Thoracic aorta (tissue), 2 donors: Measurements from ENCODE around the gene DYNC1H1. TPM values are rescaled to one million over a fixed set of nuclear protein-coding genes. Genes with fewer than 3 reads are reported as not detected.
"Not testable (repeated sequence)": the region's sequence is repeated elsewhere in the genome, so short reads cannot be mapped to it uniquely, and the experiment has no call there.

Experiments
- ATAC-seq: fragments of 150-250 bp; one replicate; pipeline ENCODE4 v1.8.0; 2017; ENCODE audit warnings: low read depth; ENCODE audit not compliant: insufficient number of reproducible peaks, low FRiP score
- DNase-seq: peaks from one replicate; pipeline ENCODE4 v3.0.0-alpha.2; 2020; ENCODE audit warnings: low spot score
- H3K27ac ChIP-seq, 2 donors: fragments of 200-600 bp; sonication (generic); 1 replicate in 1 of 2; 2 replicates in 1 of 2; pipeline ENCODE4 v1.5.1; 2016; ENCODE audit warnings: mild to moderate bottlenecking in 2 of 2, moderate library complexity in 2 of 2
- H3K27me3 ChIP-seq: fragments of 200-600 bp; sonication (generic); replicated peaks from 2 replicates; pipeline ENCODE4 v1.6.0; 2016; ENCODE audit warnings: mild to moderate bottlenecking; ENCODE audit not compliant: insufficient read depth
- H3K36me3 ChIP-seq: fragments of 200-600 bp; sonication (generic); one replicate; pipeline ENCODE4 v1.5.1; 2016
- H3K4me1 ChIP-seq, 2 donors: fragments of 200-600 bp; sonication (generic); 1 replicate in 1 of 2; 2 replicates in 1 of 2; pipeline versions ENCODE4 v1.5.1 to v1.6.0; 2016; ENCODE audit warnings: low read depth in 2 of 2, mild to moderate bottlenecking in 1 of 2; ENCODE audit not compliant: control insufficient read depth in 1 of 2
- H3K4me3 ChIP-seq: fragments of 200-600 bp; sonication (generic); 2 replicates; pipeline ENCODE4 v1.5.1; 2016; ENCODE audit warnings: mild to moderate bottlenecking
- H3K9me3 ChIP-seq: fragments of 200-600 bp; sonication (generic); 2 replicates; pipeline ENCODE4 v1.5.1; 2016
- total RNA-seq, 2 donors: library from RNA; depleted of rRNA; stranded (reverse); fragments of >200 nt; gene quantifications; one replicate each; pipeline versions ENCODE4 v1.1.0 to v1.2.3, GENCODE V29; 2016
- TF ChIP-seq, protein P1 (sequence below): fragments of 200-600 bp; sonication (generic); IDR thresholded peaks from one replicate; pipeline ENCODE4 v1.5.1; 2019; ENCODE audit warnings: antibody characterized with exemption

Gene DYNC1H1
- total RNA-seq, 2 donors from 2014 or later: 517 to 555 TPM

DNA sequence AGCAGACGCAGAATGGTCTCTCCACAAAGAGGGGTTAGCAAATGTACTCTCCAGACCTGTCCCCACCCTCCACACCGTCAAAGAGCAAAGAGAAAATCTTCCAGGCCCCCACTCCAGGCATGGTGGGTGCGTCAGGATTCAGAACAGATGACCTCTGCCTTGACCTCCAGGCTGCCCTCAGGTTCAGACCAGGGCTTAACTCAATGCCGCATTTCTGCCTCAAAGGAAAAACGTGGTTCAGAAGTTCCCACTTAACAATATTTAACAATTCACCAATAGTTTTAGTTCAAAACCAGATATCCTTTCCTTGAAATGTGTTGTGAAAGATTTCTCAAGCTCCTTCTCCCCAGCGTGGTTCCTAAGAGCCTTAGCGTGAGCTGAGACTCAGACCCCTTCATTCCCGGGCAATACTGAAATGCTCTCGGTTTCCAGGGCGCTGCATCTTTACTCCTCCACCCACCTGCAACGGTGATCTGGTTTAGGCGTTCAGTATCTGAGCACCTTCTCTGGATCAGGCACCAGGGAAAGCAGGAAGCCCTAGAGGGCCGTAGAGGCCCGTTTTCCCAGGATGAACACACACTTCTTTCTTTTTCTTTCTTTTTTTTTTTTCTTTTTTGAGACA, 99.5 kb downstream of the DYNC1H1 start:
- ATAC-seq (no peak), DNase-seq (no peak)
- Histone ChIP-seq H3K27me3 (no peaks in the 10 kb centered on the region), H3K27ac (peak overlapping the region in 1 of 2 donors; percentile 1), H3K36me3 (no peaks in the 10 kb centered on the region), H3K9me3 (no peaks in the 10 kb centered on the region), H3K4me3 (no peak overlapping the region), H3K4me1 (peaks cover 0 to 4% of the 10 kb centered on the region in 2 donors)
- TF ChIP-seq, protein P1, sequence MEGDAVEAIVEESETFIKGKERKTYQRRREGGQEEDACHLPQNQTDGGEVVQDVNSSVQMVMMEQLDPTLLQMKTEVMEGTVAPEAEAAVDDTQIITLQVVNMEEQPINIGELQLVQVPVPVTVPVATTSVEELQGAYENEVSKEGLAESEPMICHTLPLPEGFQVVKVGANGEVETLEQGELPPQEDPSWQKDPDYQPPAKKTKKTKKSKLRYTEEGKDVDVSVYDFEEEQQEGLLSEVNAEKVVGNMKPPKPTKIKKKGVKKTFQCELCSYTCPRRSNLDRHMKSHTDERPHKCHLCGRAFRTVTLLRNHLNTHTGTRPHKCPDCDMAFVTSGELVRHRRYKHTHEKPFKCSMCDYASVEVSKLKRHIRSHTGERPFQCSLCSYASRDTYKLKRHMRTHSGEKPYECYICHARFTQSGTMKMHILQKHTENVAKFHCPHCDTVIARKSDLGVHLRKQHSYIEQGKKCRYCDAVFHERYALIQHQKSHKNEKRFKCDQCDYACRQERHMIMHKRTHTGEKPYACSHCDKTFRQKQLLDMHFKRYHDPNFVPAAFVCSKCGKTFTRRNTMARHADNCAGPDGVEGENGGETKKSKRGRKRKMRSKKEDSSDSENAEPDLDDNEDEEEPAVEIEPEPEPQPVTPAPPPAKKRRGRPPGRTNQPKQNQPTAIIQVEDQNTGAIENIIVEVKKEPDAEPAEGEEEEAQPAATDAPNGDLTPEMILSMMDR: no peak

DNA sequence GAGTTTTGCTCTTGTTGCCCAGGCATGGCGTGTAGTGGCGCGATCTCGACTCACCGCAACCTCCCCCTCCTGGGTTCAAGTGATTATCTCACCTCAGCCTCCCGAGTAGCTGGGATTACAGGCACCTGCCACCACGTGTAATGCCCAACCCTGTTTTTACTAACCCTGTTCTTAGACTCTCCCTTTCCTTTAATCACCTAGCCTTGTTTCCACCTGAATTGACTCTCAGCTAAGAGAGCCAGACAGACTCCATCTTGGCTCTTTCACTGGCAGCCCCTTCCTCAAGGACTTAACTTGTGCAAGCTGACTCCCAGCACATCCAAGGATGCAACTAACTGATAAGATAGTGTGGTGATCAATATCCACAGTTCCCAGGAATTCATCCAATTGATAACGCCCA, 100.2 kb downstream of the DYNC1H1 start:
- H3K27ac ChIP-seq, DNase-seq, ATAC-seq, H3K4me3 ChIP-seq, H3K27me3 ChIP-seq, H3K9me3 ChIP-seq, H3K4me1 ChIP-seq, H3K36me3 ChIP-seq: not testable (repeated sequence)

DNA sequence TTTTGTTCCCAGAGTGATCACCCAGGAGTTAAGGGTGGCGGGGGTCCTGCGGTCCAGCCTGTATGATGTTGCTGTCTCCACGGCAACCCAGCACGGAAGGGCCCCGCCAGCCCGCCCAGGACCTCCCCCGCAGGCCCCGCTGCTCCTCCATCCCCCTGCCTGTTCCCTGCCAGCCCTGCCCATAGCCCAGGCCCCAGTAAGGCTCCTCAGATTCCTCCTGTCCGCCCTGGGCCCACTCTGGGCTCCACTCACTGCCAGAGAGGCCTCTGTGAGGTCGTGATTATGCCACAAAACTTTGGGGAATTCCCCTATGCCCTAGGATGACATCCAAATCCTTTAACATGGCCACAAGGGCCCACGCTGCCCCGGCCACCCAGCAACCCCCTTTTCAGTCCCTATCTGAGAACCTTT, 101.7 kb downstream of the DYNC1H1 start:
- H3K36me3 ChIP-seq: no peaks in the 10 kb centered on the region
- DNase-seq (no peak), ATAC-seq (no peak)
- no peak overlapping the region for H3K4me3 ChIP-seq
- no peak overlapping the region for H3K27ac ChIP-seq
- H3K27me3 ChIP-seq: no peaks in the 10 kb centered on the region
- H3K9me3 ChIP-seq: no peaks in the 10 kb centered on the region
- H3K4me1 ChIP-seq: peaks cover 0 to 7% of the 10 kb centered on the region in 2 donors
- TF ChIP-seq, protein P1: no peak

DNA sequence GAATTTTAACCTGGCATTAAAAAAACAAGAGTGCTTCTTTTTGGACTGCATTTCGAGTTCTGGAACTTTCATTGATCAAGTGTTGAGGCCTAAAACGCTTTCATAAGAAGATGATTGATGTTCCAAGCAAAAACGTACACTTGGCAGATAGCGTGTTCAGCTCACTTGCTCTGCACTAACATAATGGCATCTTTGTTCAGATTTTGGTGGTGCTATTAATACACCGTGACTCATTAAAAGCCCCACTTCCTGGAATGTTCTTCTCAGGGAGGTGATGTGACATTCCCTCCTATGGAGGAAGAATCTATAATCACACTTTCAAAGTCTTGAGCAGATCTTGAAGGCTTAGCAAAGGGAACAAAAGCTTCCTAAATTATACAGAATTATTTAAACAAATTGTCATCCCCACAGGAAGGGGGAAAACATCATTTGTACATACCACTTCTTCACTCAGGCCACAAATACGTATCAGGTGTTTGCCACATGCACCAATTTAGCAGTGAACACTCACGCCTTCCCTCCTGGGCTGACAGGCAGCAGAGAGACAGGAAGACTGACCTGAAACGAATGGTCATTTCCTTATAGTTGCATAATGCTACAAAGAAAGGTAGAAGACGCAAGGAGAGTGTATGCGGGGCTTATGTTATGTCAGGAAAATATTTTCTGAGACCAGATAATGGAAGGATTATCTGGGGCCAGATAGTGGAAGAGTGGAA, 107.1 kb downstream of the DYNC1H1 start:
- Histone ChIP-seq H3K4me1 (peaks cover 0 to 9% of the 10 kb centered on the region in 2 donors), H3K9me3 (no peaks in the 10 kb centered on the region), H3K27me3 (no peaks in the 10 kb centered on the region), H3K36me3 (no peaks in the 10 kb centered on the region), H3K27ac (peak overlapping the region in 1 of 2 donors; percentile 25), H3K4me3 (no peak overlapping the region)
- DNase-seq: no peak
- TF ChIP-seq, protein P1: no peak
- ATAC-seq: no peak

DNA sequence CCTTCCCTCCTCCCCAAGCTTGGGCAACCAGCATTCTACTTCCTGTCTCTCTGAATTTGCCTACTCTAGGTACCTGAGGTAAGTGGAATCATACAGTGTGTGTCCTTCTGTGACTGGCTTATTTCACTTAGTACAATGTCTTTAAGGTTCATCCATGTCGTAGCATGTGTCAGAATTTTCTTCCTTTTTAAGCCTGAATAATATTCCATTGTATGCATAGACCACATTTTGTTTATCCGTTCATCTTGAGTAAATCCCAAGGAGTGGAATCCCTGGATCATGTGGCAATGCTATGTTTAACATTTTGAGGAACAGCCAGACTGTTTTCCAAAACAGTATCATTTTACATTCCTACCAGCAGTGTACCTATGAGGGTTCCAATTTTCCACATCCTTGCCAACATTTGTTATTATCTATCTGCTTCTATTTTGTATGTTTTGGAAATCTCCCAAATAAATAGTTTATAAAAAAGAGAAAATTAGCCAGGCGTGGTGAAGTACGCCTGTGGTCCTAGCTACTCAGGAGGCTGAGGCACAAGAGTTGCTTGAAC, 110.1 kb downstream of the DYNC1H1 start:
- Histone ChIP-seq H3K36me3 (peaks cover 4% of the 10 kb centered on the region), H3K4me3 (no peak overlapping the region), H3K4me1 (peaks cover 0 to 9% of the 10 kb centered on the region in 2 donors), H3K9me3 (no peaks in the 10 kb centered on the region), H3K27ac (no peak overlapping the region), H3K27me3 (no peaks in the 10 kb centered on the region)
- TF ChIP-seq, protein P1: no peak
- no peak for DNase-seq
- no peak for ATAC-seq
